GM12864 (cell line): ENCODE results near the gene CALML6.

Experiments used
- DNase-seq: peaks from one replicate; pipeline ENCODE4 v3.0.0-alpha.2; 2011; ENCODE audit warnings: low read depth
- H3K4me3 ChIP-seq: 2 replicates; pipeline ENCODE4 v1.5.1; 2011; ENCODE audit warnings: mild to moderate bottlenecking, low read depth, low read length, control low read depth
- CTCF ChIP-seq: IDR thresholded peaks from 2 replicates; pipeline ENCODE4 v1.5.1; 2011; ENCODE audit warnings: low read depth, mild to moderate bottlenecking, moderate library complexity, low read length, control low read depth, inconsistent platforms; ENCODE audit errors: missing control alignments

CALML6 gene

GRCh38 chr1:1914971-1915692 is at the start of gene CALML6:
TSS of gene CALML6 (plus strand) at chr1:1915260. CDS start at chr1:1915281, 21 bp downstream.
- no peak for DNase-seq
- no peak for TF ChIP-seq CTCF

GRCh38 chr1:1867164-1867563 is 47.9 kb upstream of the CALML6 start:
- no peak overlapping the region for H3K4me3 ChIP-seq
- DNase-seq: no peak
- no peak for TF ChIP-seq CTCF

More at GRCh38 chr1:1914971-1915692, at the start of gene CALML6:
- no peak within 1 kb of the TSS for H3K4me3 ChIP-seq

- TF ChIP-seq CTCF: no peak
- DNase-seq: no peak
- no peak overlapping the region for H3K4me3 ChIP-seq
These were observed 45.6 kb upstream of the CALML6 start for GRCh38 chr1:1869469-1869868.

- H3K4me3 ChIP-seq: no peak overlapping the region
- DNase-seq: no peak
- TF ChIP-seq CTCF: no peak
These were observed 42.6 kb upstream of the CALML6 start for GRCh38 chr1:1872329-1872994.

- DNase-seq: no peak
- no peak for TF ChIP-seq CTCF
These were observed 41.9 kb upstream of the CALML6 start for GRCh38 chr1:1873186-1873585.

GRCh38 chr1:1874901-1875300 is 40.2 kb upstream of the CALML6 start:
- H3K4me3 ChIP-seq: no peak overlapping the region
- TF ChIP-seq CTCF: no peak
- DNase-seq: no peak

More at GRCh38 chr1:1873186-1873585, 41.9 kb upstream of the CALML6 start:
- no peak overlapping the region for H3K4me3 ChIP-seq

- TF ChIP-seq CTCF: no peak
- no peak for DNase-seq
- no peak overlapping the region for H3K4me3 ChIP-seq
These were observed 39.1 kb upstream of the CALML6 start for GRCh38 chr1:1875932-1876331.
